ENCODE measurements around the gene GRK3.

The GRK3 gene

DNA sequence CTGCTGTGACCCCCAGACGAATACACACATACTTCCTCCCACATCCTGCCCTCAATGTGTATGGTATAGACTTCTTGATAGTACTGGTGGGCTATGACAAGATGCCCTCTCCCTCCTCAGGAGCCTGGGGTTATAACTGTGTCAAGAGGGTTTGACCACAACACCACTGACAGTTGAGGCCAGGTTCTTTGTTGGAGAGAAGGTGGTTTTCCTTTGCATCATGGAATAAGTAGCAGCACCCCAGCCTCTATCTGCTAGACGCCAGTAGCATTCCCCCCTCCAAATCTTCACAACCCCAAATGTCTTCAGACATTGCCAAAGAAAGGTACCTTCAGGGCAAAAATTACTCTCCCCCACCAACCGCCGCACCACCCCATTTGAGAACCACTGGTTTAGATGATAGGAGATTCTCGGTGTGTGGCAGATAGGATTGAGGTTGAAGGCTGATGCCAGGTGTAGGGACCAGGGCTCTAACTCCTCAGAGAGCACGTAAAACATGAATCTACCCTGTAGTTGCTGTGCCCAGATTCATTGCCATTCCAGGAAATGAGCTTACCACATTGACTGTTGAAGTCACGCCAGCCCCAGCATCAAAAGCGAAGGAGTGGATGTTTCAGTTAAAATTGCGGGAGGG lies 172.0 kb downstream of the GRK3 start:
- peak; percentile 44 for DNase-seq (ENCODE audit: low read depth)
- TF ChIP-seq, protein P1, sequence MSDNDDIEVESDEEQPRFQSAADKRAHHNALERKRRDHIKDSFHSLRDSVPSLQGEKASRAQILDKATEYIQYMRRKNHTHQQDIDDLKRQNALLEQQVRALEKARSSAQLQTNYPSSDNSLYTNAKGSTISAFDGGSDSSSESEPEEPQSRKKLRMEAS (IDR thresholded peaks at IDR 0.05; ENCODE audit: low read depth, low read length), result no peak
- TF ChIP-seq, protein P2, sequence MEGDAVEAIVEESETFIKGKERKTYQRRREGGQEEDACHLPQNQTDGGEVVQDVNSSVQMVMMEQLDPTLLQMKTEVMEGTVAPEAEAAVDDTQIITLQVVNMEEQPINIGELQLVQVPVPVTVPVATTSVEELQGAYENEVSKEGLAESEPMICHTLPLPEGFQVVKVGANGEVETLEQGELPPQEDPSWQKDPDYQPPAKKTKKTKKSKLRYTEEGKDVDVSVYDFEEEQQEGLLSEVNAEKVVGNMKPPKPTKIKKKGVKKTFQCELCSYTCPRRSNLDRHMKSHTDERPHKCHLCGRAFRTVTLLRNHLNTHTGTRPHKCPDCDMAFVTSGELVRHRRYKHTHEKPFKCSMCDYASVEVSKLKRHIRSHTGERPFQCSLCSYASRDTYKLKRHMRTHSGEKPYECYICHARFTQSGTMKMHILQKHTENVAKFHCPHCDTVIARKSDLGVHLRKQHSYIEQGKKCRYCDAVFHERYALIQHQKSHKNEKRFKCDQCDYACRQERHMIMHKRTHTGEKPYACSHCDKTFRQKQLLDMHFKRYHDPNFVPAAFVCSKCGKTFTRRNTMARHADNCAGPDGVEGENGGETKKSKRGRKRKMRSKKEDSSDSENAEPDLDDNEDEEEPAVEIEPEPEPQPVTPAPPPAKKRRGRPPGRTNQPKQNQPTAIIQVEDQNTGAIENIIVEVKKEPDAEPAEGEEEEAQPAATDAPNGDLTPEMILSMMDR (IDR thresholded peaks at IDR 0.05; ENCODE audit: low read depth, low read length), result no peak
- no peak for TF ChIP-seq POLR2A (IDR thresholded peaks at IDR 0.05; ENCODE audit: extremely low read depth, insufficient read length)
- H3K4me3 ChIP-seq (ENCODE audit: low read depth, low read length), result no peak overlapping the region

DNA sequence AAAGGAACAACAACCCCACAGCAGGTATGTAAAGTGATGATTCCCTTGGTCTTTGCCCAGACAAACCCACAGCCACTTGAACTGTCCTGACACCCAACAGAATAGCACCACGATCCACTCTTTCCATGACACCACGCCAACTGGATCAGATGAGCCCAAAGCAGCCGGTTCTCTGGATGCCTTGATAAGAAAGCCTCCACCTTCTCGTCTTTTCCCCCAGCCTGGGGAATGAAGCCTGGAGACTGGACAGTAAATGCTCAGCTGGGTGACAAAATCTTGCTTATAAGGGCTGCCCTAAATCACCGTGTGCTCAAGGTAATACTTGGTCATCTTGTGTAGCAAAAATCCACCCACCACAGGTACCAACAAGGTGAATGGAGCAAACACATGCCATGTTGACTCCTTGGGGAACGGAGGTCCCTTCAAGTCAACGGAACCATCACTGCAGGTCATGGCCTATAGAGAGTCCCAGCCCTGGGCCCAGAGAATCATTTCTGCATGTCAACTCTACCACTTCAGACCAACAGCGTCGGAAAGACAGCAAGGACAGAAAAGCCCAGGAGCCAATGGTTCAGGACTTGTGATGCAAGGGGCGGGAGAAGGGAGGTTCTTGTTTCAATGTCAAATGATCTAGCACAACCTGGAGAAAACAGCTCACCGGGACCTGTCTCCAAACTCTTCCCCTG lies 175.3 kb downstream of the GRK3 start:
- TF ChIP-seq MYC (IDR thresholded peaks at IDR 0.05; ENCODE audit: low read depth, low read length), result no peak
- TF ChIP-seq, protein P2 (IDR thresholded peaks at IDR 0.05; ENCODE audit: low read depth, low read length), result no peak
- no peak for TF ChIP-seq POLR2A (IDR thresholded peaks at IDR 0.05; ENCODE audit: extremely low read depth, insufficient read length)
- TF ChIP-seq, protein P1 (IDR thresholded peaks at IDR 0.05; ENCODE audit: low read depth, low read length), result no peak

DNA sequence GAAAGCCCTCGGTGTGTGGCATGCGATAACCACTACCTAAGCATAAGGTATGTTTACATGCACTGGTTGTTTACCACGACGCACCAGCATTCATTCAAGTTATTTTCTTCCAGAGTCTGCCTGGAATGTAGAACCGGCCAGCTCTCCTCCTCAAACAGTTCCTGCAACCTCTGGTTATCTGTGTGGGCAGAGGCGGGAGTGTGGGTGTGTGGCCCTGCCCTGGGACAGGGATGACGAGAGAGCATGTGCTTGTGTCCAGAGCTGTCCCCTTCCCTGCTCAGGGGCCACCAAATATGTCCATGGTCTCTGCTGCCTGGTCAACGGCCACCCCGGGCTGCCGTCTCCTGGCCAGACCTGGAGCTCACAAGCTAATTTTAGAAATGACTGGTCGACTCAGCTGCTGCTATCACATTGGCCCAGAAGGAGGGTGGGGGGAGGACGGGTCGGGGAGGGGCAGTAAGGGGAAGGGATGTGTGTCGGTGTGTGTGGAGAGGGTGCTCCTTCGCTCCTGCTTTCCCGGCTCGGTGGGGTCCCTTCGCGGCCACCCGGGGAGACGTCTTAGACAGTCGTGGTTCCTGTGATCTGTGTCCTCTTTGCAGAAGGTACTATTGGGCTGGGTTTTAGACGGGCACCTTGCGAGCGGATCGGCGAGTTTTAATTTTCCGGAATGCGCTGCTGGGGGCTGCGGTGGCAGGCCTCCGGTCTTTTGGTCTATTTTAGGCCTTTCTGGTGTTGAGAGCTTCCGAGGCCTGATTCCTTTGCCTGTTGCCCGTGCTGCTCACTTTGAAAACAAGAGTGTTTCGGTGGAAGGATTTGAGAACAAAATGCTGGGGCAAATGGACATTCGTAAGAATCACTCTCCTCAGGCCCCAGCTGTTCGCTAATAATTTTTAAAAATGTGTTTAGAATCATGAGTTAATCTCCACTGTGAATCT lies 177.5 kb downstream of the GRK3 start, which contains the start of gene MYO18B:
TSS of gene MYO18B (plus strand) at position 497 of the 935 bp plus-strand sequence. CDS start 18,905 bp downstream, outside the sequence.
- peak; percentile 71 for DNase-seq (ENCODE audit: low read depth)
- TF ChIP-seq, protein P2 (IDR thresholded peaks at IDR 0.05; ENCODE audit: low read depth, low read length), result no peak
- TF ChIP-seq, protein P1 (IDR thresholded peaks at IDR 0.05; ENCODE audit: low read depth, low read length), result no peak
- TF ChIP-seq MYC (IDR thresholded peaks at IDR 0.05; ENCODE audit: low read depth, low read length), result no peak
- TF ChIP-seq POLR2A (IDR thresholded peaks at IDR 0.05; ENCODE audit: extremely low read depth, insufficient read length), result no peak
- H3K4me3 ChIP-seq (ENCODE audit: low read depth, low read length), result peak within 1 kb of the TSS; percentile 56

More for the DNA sequence above, 175.3 kb downstream of the GRK3 start:
- DNase-seq (ENCODE audit: low read depth), result no peak
- H3K4me3 ChIP-seq (ENCODE audit: low read depth, low read length), result no peak overlapping the region

DNA sequence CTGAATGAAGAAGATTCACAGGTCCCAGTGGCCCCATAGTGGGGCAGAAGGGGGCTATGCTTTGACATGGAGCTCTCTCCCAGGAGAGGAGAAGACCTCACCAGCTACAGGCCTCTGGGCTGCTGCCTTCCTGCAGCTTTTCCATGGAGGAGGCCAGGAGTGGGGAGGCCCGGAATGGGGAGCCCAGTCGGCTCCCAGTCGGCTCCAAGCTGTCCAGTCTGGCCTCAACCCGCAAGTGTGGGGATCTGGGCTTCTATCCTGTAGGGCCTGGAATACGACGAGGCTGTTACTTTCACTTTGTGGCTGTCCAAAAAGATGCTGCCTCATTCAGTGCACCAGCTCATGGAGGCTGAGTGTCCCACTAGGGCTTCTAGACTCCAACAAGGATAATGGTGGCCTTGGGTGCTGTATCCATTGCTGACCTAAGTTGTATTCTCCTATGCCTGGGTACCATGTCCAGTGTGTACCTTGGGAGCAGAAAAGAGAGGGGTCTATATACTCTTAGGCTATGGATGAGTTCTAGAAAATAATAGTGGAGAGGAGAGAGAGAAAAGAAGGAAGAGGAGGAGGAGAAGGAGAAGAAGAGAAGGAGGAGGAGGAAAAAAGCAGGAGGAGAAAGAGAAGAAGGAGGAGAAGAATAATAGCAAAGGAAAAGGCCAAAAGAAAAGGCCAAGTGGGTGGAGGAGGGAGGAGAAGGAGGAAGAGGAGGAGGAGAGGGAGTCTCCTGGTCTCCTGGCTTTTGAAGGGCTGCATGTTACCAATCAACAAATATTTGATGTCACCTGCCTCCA lies 178.6 kb downstream of the GRK3 start:
- H3K4me3 ChIP-seq (ENCODE audit: low read depth, low read length), result peak overlapping the region; percentile 56
- DNase-seq (ENCODE audit: low read depth), result peak; percentile 24
- TF ChIP-seq POLR2A (IDR thresholded peaks at IDR 0.05; ENCODE audit: extremely low read depth, insufficient read length) (no peak), MYC (IDR thresholded peaks at IDR 0.05; ENCODE audit: low read depth, low read length) (no peak)
- TF ChIP-seq, protein P1 (IDR thresholded peaks at IDR 0.05; ENCODE audit: low read depth, low read length), result no peak
- TF ChIP-seq, protein P2 (IDR thresholded peaks at IDR 0.05; ENCODE audit: low read depth, low read length), result no peak

DNA sequence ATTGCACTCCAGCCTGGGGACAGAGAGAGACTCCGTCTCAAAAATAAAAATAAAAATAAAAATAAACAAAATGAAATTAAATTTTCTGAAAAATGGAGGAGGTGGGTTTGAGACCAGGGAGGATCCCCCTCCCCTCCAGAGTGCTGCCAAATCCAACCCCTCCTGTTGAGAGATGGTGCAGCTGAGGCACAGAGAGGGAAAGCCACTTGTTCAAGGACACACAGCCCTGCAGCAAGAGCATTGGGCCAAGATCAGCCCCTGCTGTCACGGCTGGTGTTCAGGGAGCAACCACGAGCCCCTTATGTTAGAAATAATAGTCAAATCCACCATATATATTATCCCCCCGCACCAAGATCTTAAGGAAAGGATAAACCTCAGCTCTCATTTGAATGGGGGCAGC lies 180.2 kb downstream of the GRK3 start:
- H3K4me3 ChIP-seq (ENCODE audit: low read depth, low read length), result no peak overlapping the region
- TF ChIP-seq, protein P2 (IDR thresholded peaks at IDR 0.05; ENCODE audit: low read depth, low read length), result no peak
- TF ChIP-seq, protein P1 (IDR thresholded peaks at IDR 0.05; ENCODE audit: low read depth, low read length), result no peak
- no peak for TF ChIP-seq POLR2A (IDR thresholded peaks at IDR 0.05; ENCODE audit: extremely low read depth, insufficient read length)
- DNase-seq (ENCODE audit: low read depth), result no peak
